ENCODE measurements around the gene AXL.
"Not testable (repeated sequence)": the region's sequence is repeated elsewhere in the genome, so short reads cannot be mapped to it uniquely, and the experiment has no call there.

The AXL gene

GRCh38 chr19:41206926-41207750 lies 11.9 kb upstream of the AXL start:
- DNase-seq = peak; percentile 83

GRCh38 chr19:41214161-41214560 lies 4.9 kb upstream of the AXL start:
- DNase-seq = no peak

- no peak for DNase-seq
Observed at GRCh38 chr19:41217741-41218140, 1.3 kb upstream of the AXL start.

- no peak for DNase-seq
Observed at GRCh38 chr19:41218249-41218614, 791 bp upstream of the AXL start.

- DNase-seq = no peak
Observed at GRCh38 chr19:41219924-41220567, 1.0 kb downstream of the AXL start.

- no peak for DNase-seq
Observed at GRCh38 chr19:41220811-41221210, 1.8 kb downstream of the AXL start.

- no peak for DNase-seq
Observed at GRCh38 chr19:41221514-41222205, 2.6 kb downstream of the AXL start.

GRCh38 chr19:41222240-41222639 lies 3.2 kb downstream of the AXL start:
- no peak for DNase-seq

- DNase-seq = no peak
Observed at GRCh38 chr19:41223431-41224234, 4.6 kb downstream of the AXL start.

GRCh38 chr19:41224632-41225031 lies 5.6 kb downstream of the AXL start:
- DNase-seq = no peak

GRCh38 chr19:41225238-41226052 lies 6.4 kb downstream of the AXL start:
- DNase-seq = no peak

- DNase-seq = peak; percentile 84
Observed at GRCh38 chr19:41226053-41226873, 7.2 kb downstream of the AXL start.

- DNase-seq = no peak
Observed at GRCh38 chr19:41226874-41227390, 7.9 kb downstream of the AXL start.

GRCh38 chr19:41228486-41228885 lies 9.5 kb downstream of the AXL start:
- DNase-seq = no peak

GRCh38 chr19:41229338-41229737 lies 10.3 kb downstream of the AXL start:
- not testable (repeated sequence) for DNase-seq

GRCh38 chr19:41230067-41230857 lies 11.2 kb downstream of the AXL start:
- no peak for DNase-seq

- DNase-seq = no peak
Observed at GRCh38 chr19:41232686-41233085, 13.7 kb downstream of the AXL start.

- peak; percentile 49 for DNase-seq
Observed at GRCh38 chr19:41233748-41234240, 14.8 kb downstream of the AXL start.

- no peak for DNase-seq
Observed at GRCh38 chr19:41234512-41235168, 15.6 kb downstream of the AXL start.

Measured in femur (tissue), 1 donor.